Bronchial epithelial cell (primary cell): Measurements from ENCODE around the gene DMRT3. TPM values are rescaled to one million over a fixed set of nuclear protein-coding genes. Genes with fewer than 3 reads are reported as not detected.

Experiments
- DNase-seq: peaks from one replicate; pipeline ENCODE4 v3.0.0-alpha.2; 2010; ENCODE audit warnings: low read depth
- FAIRE-seq: peaks from 2 replicates; lab custom pipeline; 2011; peaks lifted over from hg19 to GRCh38; lab: Jason Lieb, UNC
- H3K27me3 ChIP-seq: 2 replicates; pipeline ENCODE4 v1.5.1; 2011; ENCODE audit warnings: low read length; ENCODE audit not compliant: control insufficient read depth, insufficient read depth
- H3K36me3 ChIP-seq: 2 replicates; pipeline ENCODE4 v1.5.1; 2011; ENCODE audit warnings: low read length; ENCODE audit not compliant: control insufficient read depth, insufficient read depth
- H3K4me3 ChIP-seq: 2 replicates; pipeline ENCODE4 v1.5.1; 2011; ENCODE audit warnings: mild to moderate bottlenecking, low read depth, low read length, control low read depth
- total RNA-seq: library from RNA; depleted of rRNA; stranded (reverse); fragments of >200 nt; gene quantifications from 2 replicates; pipeline ENCODE4 v1.2.1, GENCODE V29; 2014
- TF ChIP-seq, protein P1 (sequence below): IDR thresholded peaks from 2 replicates; pipeline ENCODE4 v1.5.1; 2011; ENCODE audit warnings: mild to moderate bottlenecking, moderate library complexity, low read length, control low read depth, inconsistent platforms; ENCODE audit not compliant: insufficient read depth, severe bottlenecking

DMRT3 gene
- total RNA-seq, 1 donor from 2014 or later, result not detected

DNA sequence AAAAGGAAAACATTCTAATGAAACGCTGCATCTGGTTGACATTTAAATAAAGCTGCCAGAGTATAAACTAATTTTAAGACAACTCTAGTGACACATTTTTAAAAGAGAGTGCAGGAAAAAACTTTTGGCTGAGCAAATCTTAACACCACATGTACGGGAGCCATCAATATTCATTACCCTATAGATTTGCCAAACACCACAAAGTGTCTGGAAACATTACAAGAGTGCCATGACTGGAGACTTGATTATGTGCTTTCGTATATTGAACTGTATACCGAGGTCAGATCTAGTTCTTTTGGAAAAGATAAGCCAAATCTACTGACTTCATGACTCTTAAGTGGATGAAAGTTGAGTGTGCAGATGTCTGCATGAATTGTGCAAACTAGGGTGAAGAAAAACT lies 63.1 kb downstream of the DMRT3 start:
- no peak for DNase-seq
- Histone ChIP-seq H3K4me3 (no peak overlapping the region), H3K36me3 (no peaks in the 10 kb centered on the region), H3K27me3 (peaks cover 15% of the 10 kb centered on the region)
- no peak for FAIRE-seq
- TF ChIP-seq, protein P1, sequence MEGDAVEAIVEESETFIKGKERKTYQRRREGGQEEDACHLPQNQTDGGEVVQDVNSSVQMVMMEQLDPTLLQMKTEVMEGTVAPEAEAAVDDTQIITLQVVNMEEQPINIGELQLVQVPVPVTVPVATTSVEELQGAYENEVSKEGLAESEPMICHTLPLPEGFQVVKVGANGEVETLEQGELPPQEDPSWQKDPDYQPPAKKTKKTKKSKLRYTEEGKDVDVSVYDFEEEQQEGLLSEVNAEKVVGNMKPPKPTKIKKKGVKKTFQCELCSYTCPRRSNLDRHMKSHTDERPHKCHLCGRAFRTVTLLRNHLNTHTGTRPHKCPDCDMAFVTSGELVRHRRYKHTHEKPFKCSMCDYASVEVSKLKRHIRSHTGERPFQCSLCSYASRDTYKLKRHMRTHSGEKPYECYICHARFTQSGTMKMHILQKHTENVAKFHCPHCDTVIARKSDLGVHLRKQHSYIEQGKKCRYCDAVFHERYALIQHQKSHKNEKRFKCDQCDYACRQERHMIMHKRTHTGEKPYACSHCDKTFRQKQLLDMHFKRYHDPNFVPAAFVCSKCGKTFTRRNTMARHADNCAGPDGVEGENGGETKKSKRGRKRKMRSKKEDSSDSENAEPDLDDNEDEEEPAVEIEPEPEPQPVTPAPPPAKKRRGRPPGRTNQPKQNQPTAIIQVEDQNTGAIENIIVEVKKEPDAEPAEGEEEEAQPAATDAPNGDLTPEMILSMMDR, result no peak

Other genes starting within 250 kb of the DMRT3 start
- not detected in 2 replicates for gene DMRT1, start 135.0 kb upstream of the DMRT3 start, total RNA-seq
- 0.38 and 0.53 TPM in 2 replicates for gene DMRT2, start 73.7 kb downstream of the DMRT3 start, total RNA-seq